Stimulated activated CD4-positive, alpha-beta T cell treated with anti-CD3 and anti-CD28 coated beads, TNF-alpha, amount 100 ng/mL, for 24 hours (primary cell): Measurements from ENCODE around the gene ITGB3.
A peak's percentile ranks its signal among the peaks of the same experiment; 100 is the strongest.
"Not testable (repeated sequence)": the region's sequence is repeated elsewhere in the genome, so short reads cannot be mapped to it uniquely, and the experiment has no call there.

ENCODE experiments used
- DNase-seq, 3 experiments: peaks; one replicate each; pipeline ENCODE4 v3.0.0-alpha.2; 2020; ENCODE audit warnings: low read depth in 3 of 3

ITGB3 gene

DNA sequence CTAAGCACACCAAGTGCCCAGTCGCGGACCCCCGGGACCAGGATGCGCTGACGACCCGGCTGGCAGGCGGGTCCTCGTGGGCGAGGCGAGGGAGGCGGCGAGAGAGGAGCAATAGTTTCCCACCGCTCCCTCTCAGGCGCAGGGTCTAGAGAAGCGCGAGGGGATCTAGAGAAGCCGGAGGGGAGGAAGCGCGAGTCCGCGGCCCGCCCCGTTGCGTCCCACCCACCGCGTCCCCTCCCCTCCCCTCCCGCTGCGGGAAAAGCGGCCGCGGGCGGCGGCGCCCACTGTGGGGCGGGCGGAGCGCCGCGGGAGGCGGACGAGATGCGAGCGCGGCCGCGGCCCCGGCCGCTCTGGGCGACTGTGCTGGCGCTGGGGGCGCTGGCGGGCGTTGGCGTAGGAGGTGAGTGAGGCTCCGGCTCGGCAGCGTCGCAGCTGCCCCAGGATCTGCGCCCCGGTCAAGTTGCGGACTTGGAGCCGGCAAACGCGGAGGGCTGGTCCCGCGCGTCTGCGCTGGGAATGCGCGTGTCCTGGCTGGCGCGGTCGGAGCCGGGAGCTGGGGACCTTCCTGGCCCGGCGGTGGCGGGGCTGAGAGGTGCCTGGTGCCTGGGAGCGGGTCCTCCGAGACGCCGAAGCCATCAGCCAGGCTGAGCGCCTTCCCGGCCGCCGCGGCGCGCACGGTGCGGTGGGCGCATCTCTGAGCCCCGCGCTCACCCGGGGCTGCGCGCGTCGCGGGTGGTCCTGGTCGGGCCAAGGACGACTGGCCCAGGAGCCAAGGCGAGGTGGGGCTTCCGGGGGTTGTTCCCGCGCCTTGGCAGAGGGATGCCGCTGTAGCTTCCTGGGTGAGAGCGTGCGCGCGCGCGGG lies at the start of gene ITGB3:
TSS of gene ITGB3 (plus strand) at position 287 of the 862 bp plus-strand sequence. CDS start at position 322, 35 bp downstream.
- peak; percentile 7 to 66 (median 13) for DNase-seq

DNA sequence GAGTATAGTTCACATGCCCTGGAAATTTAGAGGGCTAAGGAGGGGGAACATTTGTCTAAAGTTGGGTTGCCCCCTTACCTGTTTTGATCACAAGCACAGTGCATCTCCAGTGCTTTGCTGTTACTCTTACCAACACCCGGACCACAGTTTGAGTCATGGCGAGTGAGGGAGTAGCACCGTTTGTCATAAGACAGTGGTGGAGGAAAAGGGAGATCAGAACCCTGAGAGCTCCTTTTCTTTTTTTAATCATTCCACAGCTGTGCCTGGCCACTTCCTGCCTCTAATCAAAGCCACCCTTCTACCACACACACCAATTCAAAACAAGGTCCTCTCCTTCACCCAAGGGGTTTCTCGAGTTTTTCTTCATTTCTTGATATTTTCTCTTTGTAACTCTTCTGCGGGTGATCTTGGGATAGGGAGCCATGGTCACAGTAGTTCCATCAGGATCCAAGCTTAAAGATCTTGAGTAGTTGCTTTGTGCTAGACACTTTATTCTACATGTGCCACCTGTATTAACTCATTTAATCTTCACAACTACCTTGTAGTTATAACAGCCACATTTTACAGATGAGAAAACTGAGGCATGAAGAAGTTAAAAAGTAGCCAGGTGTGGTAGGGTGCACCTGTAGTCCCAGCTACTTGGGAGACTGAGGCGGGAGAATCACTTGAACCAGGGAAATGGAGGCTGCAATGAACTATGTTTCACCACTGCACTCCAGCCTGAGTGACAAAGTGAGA lies 49.5 kb upstream of the ITGB3 start:
- peak in 1 of 3 experiments; percentile 48 for DNase-seq

DNA sequence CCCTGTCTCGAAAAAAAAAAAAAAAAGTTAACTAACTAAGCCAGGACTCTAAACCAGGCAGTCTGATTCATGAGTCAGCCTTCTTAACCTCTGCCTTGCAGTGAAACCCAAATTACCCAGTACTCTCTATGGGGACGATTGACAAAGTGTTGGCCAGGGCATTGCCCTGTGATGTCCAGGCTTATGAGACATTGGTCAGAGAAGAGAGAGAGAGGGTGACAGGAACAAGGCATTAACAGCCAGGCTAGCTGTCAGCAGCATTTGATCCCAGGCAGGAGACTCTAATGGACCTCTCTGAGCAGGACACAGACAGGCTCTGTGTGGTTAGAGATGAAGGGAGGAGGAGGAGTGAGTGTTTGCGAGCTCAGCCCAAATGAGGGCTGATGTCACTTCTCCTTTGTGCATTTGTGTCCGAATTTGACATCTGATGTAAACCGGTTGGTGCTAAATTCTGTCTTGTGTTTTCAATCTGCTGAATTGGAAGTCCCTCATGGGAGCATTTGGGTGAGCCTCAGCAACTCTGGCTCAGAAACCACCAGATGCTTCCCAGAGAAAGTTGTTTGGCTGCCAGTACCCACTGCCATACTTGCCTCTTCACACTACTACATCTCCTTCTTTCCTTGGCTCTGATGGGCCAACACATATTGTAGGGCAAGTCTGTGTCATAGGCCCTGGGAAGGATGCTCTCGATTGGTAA lies 48.8 kb upstream of the ITGB3 start:
- no peak for DNase-seq

DNA sequence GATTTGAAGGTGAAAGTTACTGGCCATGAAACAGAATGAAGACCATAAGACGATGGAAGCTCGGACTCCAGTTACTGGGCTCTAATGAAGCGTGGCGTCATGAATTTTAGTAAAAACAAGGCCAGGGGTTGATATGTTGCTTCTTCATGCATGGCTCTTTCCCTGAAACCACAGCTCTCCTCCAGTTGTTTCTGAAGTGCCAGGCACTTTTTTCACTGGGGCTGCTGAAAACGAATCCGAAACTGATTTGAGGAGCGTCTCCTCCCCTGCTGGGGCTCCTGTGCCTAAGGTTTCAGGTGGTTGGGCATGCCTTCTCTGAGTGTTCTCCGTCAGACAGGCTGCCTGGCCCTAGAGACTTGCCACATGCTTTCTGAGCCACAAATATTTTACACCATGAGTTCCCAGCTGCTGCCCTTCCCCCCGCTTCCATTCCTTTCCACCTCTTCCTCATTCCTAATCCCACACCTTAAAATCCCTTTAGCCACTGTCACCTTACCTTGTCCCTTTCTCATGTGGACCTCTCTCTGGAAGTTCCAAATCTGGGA lies 48.1 kb upstream of the ITGB3 start:
- peak; percentile 30 to 50 (median 49) for DNase-seq

DNA sequence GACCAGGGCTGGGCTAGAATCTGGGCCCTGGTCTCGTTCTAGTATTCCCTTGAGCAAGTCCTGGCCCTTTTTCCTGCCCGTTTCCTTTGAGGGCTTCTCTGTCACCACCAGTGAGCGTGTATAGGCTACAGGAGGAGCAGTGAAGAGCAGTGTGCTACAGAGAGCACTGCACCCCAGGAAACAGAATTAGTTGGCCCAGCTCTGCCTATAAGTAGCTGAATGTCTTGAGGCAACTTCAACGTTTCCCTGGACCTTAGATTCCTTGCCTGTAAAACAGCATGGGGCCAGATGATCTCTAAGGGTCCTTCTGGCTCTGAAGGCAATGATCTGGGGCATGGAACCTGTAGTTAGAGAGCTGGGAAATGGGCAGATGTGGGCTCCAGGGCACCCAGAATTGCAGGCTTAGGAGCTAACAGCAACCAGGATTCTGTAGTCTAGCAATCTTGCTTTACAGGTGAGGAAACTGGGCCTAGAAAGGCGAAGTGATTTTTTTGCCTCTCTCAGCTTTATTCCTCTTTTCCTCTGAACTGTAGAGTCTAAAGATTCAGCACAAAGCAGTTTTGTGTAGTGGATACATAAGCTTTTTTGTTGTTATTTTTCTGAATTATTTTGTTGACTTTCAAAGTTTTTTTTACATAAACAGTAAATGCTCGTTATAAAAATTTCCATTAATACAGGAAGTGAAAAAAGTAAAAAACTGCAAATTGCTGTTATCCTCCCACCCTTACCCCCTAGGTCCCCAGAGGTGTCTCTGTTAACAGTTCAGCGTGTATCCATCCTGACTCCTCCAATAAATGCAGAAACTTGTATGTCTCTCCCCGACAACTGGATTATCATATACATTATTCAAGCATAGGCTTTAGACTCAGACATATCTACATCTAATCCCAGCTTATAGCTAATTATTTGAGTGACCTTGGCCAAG lies 46.2 kb upstream of the ITGB3 start:
- no peak for DNase-seq

DNA sequence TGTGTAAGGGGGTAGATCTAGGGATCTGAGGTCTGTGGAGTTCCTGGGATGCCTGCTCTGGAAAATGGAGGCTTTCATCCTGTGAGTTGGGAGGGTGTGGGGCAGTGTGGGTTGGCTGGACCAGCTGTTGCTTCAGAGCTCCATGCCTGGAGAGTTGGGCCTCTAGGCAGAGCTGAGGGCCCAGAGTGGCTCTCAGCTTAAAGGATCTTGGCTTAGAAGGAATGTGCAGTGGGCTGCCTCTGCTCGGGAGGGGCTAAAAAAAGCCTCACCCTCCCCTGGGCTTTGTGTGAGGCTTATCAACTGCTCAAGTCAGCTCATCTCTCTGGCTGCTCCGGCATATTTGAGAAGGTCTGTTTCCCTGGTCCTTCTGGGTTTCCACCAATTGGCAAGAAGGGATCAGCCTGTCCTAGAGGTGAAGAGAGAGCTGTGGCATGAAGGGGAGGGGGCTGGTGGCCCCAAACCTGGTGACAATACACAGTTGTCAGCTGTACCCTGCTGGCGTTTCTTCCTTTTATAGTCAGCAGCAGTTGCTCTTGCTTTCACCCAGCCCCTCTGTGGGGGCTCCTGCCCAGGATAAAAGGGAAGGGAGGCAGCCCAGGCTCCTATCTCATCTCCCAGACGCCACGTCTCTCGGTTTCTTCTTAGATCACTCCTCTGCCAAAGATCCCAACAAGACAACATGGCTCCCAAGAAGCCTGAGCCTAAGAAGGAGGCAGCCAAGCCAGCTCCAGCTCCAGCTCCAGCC lies 44.7 kb upstream of the ITGB3 start, which contains the start of gene MYL4:
TSS of gene MYL4 (plus strand) at position 605 of the 745 bp plus-strand sequence. CDS start at position 680, 75 bp downstream.
- no peak for DNase-seq

DNA sequence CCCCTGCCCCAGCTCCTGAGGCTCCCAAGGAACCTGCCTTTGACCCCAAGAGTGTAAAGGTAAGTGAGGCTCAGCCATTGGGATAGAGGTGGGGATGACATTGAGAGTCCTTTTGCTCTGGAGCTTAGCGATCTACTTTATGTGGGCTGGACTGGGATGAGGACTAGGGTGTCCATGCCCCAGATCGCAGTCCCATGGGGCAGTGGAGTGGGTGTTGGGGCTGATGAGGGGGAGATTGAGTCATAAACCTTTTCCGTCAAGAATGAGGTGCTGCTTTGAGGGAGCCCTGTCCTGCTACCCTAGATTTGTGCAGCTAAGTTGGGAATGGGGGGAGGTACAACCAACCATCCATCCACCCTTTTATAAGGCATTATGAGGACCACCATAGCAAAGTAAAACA lies 44.1 kb upstream of the ITGB3 start:
- no peak for DNase-seq

DNA sequence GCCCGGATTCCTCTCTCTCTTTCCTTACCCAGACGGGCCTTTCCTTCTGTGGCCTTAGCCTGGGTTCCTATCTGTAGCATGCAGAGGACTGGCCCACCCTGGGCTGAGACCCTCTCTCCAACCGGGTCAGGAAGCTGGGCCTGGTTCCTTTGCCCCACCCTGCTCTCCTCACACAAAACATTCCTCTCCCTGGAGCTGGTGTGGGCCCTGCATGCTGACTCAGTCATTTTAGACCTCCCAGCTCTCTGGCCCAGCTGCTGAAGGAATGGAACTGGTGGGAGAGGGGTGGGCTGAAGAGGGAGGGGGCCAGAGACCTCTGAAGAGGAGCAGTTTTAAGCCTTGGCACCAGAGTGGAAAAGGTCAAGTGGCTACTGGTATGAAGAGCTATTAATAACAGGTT lies 43.5 kb upstream of the ITGB3 start:
- no peak for DNase-seq

DNA sequence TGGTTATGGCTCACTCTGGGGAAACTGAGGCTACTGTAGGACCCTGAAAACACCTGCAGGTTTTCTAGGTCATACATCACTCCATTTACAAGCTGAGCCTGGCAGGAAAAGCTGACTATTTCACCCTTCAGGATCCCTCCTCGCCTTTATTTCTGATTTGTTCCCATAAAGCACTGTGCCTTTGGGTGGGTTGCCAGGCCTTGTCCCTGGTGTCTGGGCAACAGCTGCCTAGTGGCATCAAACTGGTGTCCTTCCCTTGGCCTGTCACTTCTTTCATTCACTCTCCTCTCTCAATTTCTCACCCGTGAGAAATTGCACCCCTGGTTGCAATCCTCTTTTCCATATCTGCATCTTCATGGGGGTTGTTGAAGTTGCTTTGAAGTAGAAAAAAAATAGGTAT lies 42.8 kb upstream of the ITGB3 start:
- DNase-seq: no peak

DNA sequence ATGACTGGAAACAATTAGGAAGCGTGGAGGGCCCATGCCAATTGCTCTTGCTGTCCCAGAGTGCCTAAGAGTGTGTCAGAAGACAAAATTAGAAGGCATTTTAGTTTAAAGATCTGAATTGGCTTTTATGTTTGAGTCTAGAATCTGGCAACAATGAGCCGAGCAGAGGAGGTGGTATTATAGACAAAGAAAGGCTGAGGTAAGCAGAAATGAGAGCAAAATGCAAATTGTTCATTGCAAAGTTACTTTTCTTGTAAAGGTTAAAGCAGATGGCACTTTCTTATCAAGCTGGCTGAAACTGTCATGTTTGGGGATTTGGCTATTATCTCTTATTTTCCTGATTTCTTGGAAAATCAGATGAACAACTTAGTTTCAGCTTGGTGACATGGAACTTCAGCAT lies 41.2 kb upstream of the ITGB3 start:
- DNase-seq: no peak

DNA sequence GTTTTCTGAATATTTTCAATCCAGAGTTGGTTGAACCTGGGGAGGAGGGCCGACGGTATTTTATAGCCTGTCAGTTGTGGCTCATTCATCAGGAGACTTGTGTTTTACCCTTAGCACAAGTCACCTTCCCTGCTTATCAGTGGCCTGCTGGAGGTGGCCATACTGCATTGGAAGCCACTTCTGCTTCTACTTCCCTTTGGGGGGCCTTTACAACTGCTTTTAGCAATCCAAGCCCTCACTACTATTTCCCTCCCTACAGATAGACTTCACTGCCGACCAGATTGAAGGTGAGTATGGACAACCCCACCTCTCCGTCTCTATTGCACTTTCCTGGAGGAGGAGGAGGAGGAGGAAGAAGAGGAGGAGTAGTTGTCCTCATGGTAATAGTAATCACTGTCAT lies 40.1 kb upstream of the ITGB3 start:
- no peak for DNase-seq

DNA sequence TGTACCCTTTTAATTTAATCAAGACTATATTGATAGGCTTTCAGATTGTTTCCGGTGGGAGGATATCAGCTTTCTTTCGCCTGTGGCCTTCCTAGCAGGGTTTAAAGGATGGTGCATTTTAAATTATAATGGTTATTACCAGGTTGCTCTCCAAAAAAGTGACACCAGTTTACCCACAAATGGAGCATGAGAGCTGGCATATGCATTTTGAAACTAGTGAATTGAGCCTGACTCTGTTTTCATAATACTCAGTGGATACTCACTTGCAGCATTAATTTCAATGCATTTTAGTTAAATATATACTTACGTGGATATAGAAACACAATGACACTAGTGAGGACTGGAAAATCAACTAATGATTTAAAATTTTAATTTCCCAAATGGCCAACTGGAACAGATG lies 38.7 kb upstream of the ITGB3 start:
- DNase-seq: no peak

DNA sequence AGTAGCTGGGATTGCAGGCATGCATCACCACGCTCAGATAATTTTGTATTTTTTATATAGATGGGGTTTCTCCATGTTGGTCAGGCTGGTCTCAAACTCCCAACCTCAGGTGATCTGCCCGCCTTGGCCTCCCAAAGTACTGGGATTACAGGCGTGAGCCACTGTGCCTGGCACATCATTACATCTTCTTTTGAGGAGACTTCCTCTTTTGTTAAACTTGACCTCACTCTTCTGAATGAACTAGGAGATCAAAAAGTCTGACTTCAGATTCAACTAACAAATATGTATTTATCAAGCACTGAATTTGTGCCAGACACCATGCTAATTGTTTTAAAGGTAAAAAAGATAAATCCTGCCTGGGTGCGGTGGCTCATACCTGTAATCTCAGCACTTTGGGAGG lies 36.8 kb upstream of the ITGB3 start:
- DNase-seq: not testable (repeated sequence)

DNA sequence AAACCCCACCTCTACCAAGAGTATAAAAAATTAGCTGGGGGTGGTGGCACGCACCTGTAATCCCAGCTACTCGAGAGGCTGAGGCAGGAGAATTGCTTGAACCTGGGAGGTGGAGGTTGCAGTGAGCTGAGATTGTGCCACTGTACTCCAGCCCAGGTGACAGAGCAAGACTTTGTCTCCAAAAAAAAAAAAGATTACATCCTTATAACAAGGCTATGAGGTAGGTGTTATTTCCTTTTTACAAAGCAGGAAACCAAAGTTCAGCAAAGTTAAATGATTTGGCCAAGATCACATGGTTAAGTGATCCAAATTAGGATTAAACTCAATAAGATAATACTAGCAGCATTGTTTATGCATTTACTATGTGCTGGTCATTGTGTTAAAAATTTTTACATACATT lies 36.3 kb upstream of the ITGB3 start:
- DNase-seq: not testable (repeated sequence)

DNA sequence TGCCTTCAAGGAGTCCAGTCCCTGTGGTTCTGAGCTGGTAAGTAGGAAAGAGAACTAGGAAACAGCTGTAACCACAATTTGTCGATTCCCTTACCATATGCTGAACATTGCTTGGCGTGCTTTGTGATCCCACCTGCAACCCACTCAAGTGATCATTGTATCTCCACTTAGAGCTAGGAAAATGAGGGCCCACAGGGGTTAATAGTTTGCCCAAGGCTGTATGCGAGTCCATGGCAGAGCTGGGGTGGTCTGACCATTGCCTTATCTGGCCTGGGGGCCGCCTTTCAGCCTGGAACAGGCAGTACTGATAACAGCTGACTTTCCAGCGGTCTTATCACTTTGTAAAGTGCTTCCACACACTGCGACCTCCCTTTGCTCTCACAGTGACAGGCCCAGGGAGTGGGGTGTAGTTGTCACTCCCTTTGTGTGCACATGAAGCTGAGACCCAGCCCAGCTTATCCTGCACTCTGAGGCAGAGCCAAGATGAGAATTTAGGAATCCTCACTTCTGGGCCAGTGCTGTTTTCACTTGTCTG lies 34.7 kb upstream of the ITGB3 start:
- no peak for DNase-seq

DNA sequence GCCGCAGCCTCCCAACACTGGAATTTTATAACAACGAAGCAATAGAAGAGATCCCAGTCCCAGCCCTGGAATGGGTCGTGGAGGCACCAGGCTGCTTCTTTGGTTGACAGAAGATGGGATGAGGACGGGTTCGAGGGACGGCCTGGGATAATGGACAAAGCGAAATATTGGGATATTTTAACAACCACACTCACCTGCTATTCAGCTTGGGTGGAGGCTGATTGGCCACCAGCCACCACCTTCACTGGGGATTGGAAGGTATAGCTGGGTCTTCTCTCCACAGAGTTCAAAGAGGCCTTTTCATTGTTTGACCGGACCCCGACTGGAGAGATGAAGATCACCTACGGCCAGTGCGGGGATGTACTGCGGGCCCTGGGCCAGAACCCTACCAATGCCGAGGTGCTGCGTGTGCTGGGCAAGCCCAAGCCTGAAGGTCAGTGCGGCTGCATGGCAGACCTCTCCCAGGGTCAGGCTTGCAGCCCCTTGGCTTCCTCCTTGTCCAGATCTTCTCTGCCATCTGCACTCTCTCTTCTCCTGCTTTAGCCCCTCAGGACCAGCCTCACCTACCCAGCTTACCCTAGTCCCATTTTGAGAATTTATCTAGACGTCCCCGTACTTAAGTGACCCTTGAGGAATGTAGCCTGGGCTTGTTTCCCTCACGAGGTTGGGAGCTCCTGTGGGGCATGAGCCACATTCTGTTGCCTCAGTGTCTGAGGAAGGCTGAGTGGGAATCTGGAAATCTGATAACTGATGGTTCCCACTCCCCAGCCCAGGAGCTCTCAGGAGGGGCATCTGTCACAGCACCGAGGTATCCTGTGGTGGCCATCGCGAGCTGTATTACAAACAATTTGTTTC lies 33.8 kb upstream of the ITGB3 start:
- DNase-seq: no peak

DNA sequence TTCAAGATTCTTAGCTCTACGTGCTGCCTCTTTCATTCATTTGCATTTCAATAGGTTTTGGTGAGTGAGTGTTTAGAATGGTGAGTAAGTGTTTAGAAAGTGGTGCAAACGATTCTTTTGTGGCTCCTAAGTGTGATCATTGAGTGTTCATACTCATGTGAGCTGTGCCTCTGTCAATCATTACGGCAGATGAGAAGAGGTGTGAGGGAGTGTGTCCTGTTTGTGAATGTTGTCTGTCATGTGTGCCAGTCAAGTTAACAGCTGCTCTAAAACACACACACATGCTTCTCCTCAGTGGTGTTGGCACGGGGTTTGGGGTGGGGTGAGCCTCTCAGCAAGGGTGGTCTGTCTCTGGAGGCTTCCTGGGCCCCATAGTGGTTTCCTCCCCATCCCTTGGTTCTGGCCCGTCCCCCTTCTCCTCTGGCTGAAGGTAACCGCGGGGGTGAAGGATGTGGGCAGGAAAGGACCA lies 33.1 kb upstream of the ITGB3 start:
- DNase-seq: no peak

DNA sequence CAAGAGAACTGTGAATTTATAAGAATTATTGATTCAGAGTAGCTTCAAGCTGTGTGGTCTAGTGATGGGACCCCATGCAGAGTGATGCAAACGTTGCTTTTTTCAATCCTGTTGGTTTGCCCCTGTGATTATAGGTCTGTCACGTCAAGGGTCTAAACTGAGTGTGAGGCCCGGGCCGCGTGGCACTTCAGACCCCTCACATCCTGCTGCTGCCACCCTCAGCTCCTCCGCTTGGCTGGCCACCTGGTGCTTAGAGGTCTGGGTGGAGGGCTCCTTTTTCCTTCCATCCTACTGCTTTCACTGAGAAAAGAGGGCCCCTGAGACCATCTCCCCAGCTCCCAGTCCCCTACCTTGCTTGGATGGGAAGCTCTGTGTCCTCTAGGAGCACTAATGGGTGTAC lies 32.5 kb upstream of the ITGB3 start:
- DNase-seq: no peak

DNA sequence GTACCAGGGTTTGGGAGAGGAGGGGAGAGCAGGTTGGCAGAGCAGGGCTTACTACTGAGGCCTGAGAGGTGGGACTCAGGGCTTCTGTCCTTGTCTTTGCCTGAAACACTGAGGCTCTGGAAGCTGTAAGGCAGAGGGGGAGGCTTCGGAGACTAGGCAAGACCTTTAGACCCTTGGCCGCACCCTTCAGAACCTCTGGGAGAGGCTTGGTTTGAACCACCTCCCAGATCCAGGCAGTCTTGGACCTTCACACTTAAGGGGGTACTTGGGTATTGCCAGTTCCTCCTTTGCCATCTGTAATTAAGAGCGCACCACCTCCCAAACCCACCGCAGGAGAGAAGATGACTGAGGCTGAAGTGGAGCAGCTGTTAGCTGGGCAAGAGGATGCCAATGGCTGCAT lies 31.6 kb upstream of the ITGB3 start:
- no peak for DNase-seq
